Activated CD8-positive, alpha-beta memory T cell treated with anti-CD3 and anti-CD28 coated beads, Interleukin-2, amount 10 ng/mL, durations not matched to agents 7 days and 5 days (primary cell): Measurements from ENCODE around the gene SCCPDH. TPM values are rescaled to one million over a fixed set of nuclear protein-coding genes. Genes with fewer than 3 reads are reported as not detected.
A peak's percentile ranks its signal among the peaks of the same experiment; 100 is the strongest.

Source experiments
- ATAC-seq: fragments of 150-1000 bp; cut with Tn5 transposase; one replicate; pipeline ENCODE4 v1.10.0; 2021; ENCODE audit warnings: moderate library complexity
- CTCF ChIA-PET: fragments of 350-600 bp; sonication (Branson Sonifier 250); formaldehyde crosslinking; loops from one replicate; lab custom pipeline; 2021; ENCODE audit warnings: antibody characterized with exemption; lab: Charles Lee
- DNase-seq: peaks from one replicate; pipeline ENCODE4 v3.0.0-alpha.2; 2020
- H3K27ac Mint-ChIP-seq: one replicate; pipeline ENCODE4 v1.8.0; 2021; ENCODE audit warnings: mild to moderate bottlenecking, mixed read lengths
- H3K27me3 Mint-ChIP-seq: one replicate; pipeline ENCODE4 v1.8.0; 2021; ENCODE audit warnings: mixed read lengths
- H3K36me3 Mint-ChIP-seq: one replicate; pipeline ENCODE4 v1.8.0; 2021; ENCODE audit warnings: mild to moderate bottlenecking, mixed read lengths
- H3K4me1 Mint-ChIP-seq: one replicate; pipeline ENCODE4 v1.8.0; 2021; ENCODE audit warnings: mixed read lengths
- H3K4me3 Mint-ChIP-seq: one replicate; pipeline ENCODE4 v1.8.0; 2021; ENCODE audit warnings: mild to moderate bottlenecking, moderate library complexity, mixed read lengths
- H3K9me3 Mint-ChIP-seq: one replicate; pipeline ENCODE4 v1.8.0; 2022; ENCODE audit warnings: low read depth, mixed read lengths
- total RNA-seq, 2 experiments: library from RNA; stranded (reverse); gene quantifications; one replicate each; pipeline ENCODE4 v1.2.3, GENCODE V29; 2021

SCCPDH gene
- total RNA-seq, 2 experiments from 2014 or later, result 15.2 to 24.8 TPM

- Mint-ChIP-seq H3K27me3 (no peaks in the 10 kb centered on the region), H3K27ac (no peak overlapping the region), H3K4me1 (peaks cover 8% of the 10 kb centered on the region), H3K36me3 (peaks cover 13% of the 10 kb centered on the region), H3K4me3 (no peak overlapping the region), H3K9me3 (no peaks in the 10 kb centered on the region)
- no peak for ATAC-seq
- CTCF ChIA-PET, result no interaction called here
- DNase-seq, result no peak
These were observed 45.1 kb downstream of the SCCPDH start for GRCh38 chr1:246769306-246769705.

GRCh38 chr1:246771366-246771765 is 47.2 kb downstream of the SCCPDH start:
- Mint-ChIP-seq H3K4me1 (peaks cover 8% of the 10 kb centered on the region), H3K9me3 (no peaks in the 10 kb centered on the region), H3K27ac (no peak overlapping the region), H3K36me3 (peaks cover 16% of the 10 kb centered on the region), H3K27me3 (no peaks in the 10 kb centered on the region), H3K4me3 (no peak overlapping the region)
- CTCF ChIA-PET, result no interaction called here
- ATAC-seq, result no peak
- DNase-seq, result no peak

GRCh38 chr1:246772686-246773085 is 48.5 kb downstream of the SCCPDH start:
- CTCF ChIA-PET, result no interaction called here
- H3K4me1 Mint-ChIP-seq, result peaks cover 8% of the 10 kb centered on the region
- no peak overlapping the region for H3K27ac Mint-ChIP-seq
- no peak overlapping the region for H3K4me3 Mint-ChIP-seq
- peaks cover 16% of the 10 kb centered on the region for H3K36me3 Mint-ChIP-seq
- ATAC-seq (no peak), DNase-seq (no peak)
- H3K27me3 Mint-ChIP-seq, result no peaks in the 10 kb centered on the region
- no peaks in the 10 kb centered on the region for H3K9me3 Mint-ChIP-seq

GRCh38 chr1:246773213-246773641 is 49.0 kb downstream of the SCCPDH start:
- Mint-ChIP-seq H3K9me3 (no peaks in the 10 kb centered on the region), H3K27me3 (no peaks in the 10 kb centered on the region), H3K4me3 (no peak overlapping the region), H3K36me3 (peaks cover 16% of the 10 kb centered on the region), H3K27ac (no peak overlapping the region), H3K4me1 (peaks cover 8% of the 10 kb centered on the region)
- CTCF ChIA-PET, result no interaction called here
- ATAC-seq, result peak; percentile 20
- DNase-seq, result no peak

- Mint-ChIP-seq H3K27ac (no peak overlapping the region), H3K36me3 (peaks cover 10% of the 10 kb centered on the region), H3K4me3 (no peak overlapping the region), H3K27me3 (no peaks in the 10 kb centered on the region), H3K9me3 (no peaks in the 10 kb centered on the region), H3K4me1 (peaks cover 8% of the 10 kb centered on the region)
- CTCF ChIA-PET, result no interaction called here
- no peak for ATAC-seq
- no peak for DNase-seq
These were observed 51.5 kb downstream of the SCCPDH start for GRCh38 chr1:246775531-246776385.

GRCh38 chr1:246776923-246777322 is 52.7 kb downstream of the SCCPDH start:
- Mint-ChIP-seq H3K4me3 (no peak overlapping the region), H3K36me3 (peaks cover 7% of the 10 kb centered on the region), H3K27me3 (no peaks in the 10 kb centered on the region), H3K9me3 (no peaks in the 10 kb centered on the region), H3K4me1 (peaks cover 8% of the 10 kb centered on the region), H3K27ac (no peak overlapping the region)
- no peak for DNase-seq
- ATAC-seq, result no peak
- CTCF ChIA-PET, result no interaction called here

- ATAC-seq (no peak), DNase-seq (no peak)
- Mint-ChIP-seq H3K4me1 (no peaks in the 10 kb centered on the region), H3K4me3 (no peak overlapping the region), H3K9me3 (no peaks in the 10 kb centered on the region), H3K27me3 (no peaks in the 10 kb centered on the region), H3K27ac (no peak overlapping the region), H3K36me3 (peaks cover 3% of the 10 kb centered on the region)
- CTCF ChIA-PET, result no interaction called here
These were observed 54.5 kb downstream of the SCCPDH start for GRCh38 chr1:246778663-246779062.

- Mint-ChIP-seq H3K27ac (no peak overlapping the region), H3K36me3 (peaks cover 3% of the 10 kb centered on the region), H3K4me3 (no peak overlapping the region), H3K4me1 (peaks cover under 1% of the 10 kb centered on the region), H3K9me3 (no peaks in the 10 kb centered on the region), H3K27me3 (no peaks in the 10 kb centered on the region)
- DNase-seq (no peak), ATAC-seq (no peak)
- CTCF ChIA-PET, result no interaction called here
These were observed 55.5 kb downstream of the SCCPDH start for GRCh38 chr1:246779561-246780175.

- CTCF ChIA-PET, result no interaction called here
- H3K9me3 Mint-ChIP-seq, result no peaks in the 10 kb centered on the region
- ATAC-seq (no peak), DNase-seq (no peak)
- no peak overlapping the region for H3K4me3 Mint-ChIP-seq
- no peak overlapping the region for H3K27ac Mint-ChIP-seq
- peaks cover 6% of the 10 kb centered on the region for H3K4me1 Mint-ChIP-seq
- peaks cover 3% of the 10 kb centered on the region for H3K36me3 Mint-ChIP-seq
- no peaks in the 10 kb centered on the region for H3K27me3 Mint-ChIP-seq
These were observed 56.1 kb downstream of the SCCPDH start for GRCh38 chr1:246780264-246780663.

GRCh38 chr1:246781212-246781611 is 57.0 kb downstream of the SCCPDH start:
- Mint-ChIP-seq H3K9me3 (no peaks in the 10 kb centered on the region), H3K36me3 (peaks cover under 1% of the 10 kb centered on the region), H3K27ac (no peak overlapping the region), H3K4me1 (peaks cover 6% of the 10 kb centered on the region), H3K4me3 (no peak overlapping the region), H3K27me3 (no peaks in the 10 kb centered on the region)
- no peak for DNase-seq
- CTCF ChIA-PET, result no interaction called here
- no peak for ATAC-seq

- ATAC-seq (no peak), DNase-seq (no peak)
- CTCF ChIA-PET, result no interaction called here
- H3K27me3 Mint-ChIP-seq, result no peaks in the 10 kb centered on the region
- H3K27ac Mint-ChIP-seq, result no peak overlapping the region
- no peaks in the 10 kb centered on the region for H3K9me3 Mint-ChIP-seq
- H3K4me3 Mint-ChIP-seq, result no peak overlapping the region
- peaks cover 6% of the 10 kb centered on the region for H3K4me1 Mint-ChIP-seq
- no peaks in the 10 kb centered on the region for H3K36me3 Mint-ChIP-seq
These were observed 58.1 kb downstream of the SCCPDH start for GRCh38 chr1:246782120-246782900.

- Mint-ChIP-seq H3K27ac (no peak overlapping the region), H3K36me3 (no peaks in the 10 kb centered on the region), H3K9me3 (no peaks in the 10 kb centered on the region), H3K27me3 (peaks cover 9% of the 10 kb centered on the region), H3K4me1 (peaks cover 6% of the 10 kb centered on the region), H3K4me3 (no peak overlapping the region)
- ATAC-seq (peak; percentile 55), DNase-seq (no peak)
- CTCF ChIA-PET, result no interaction called here
These were observed 60.6 kb downstream of the SCCPDH start for GRCh38 chr1:246784621-246785493.
